Measurements from ENCODE around the gene MOGAT3.

- TF ChIP-seq ZNF583 (CRISPR knock-in tag; IDR thresholded peaks at IDR 0.05) (no peak), ZNF217 (CRISPR knock-in tag; IDR thresholded peaks at IDR 0.05) (no peak), ZNF24 (IDR thresholded peaks at IDR 0.05) (no peak), ZNF584 (CRISPR knock-in tag; IDR thresholded peaks at IDR 0.05; ENCODE audit: low read depth) (no peak), HDAC2 (IDR thresholded peaks at IDR 0.05) (no peak), EP300 (IDR thresholded peaks at IDR 0.05; ENCODE audit: low read length) (no peak), TAF15 (IDR thresholded peaks at IDR 0.05; ENCODE audit: low read depth, low read length) (no peak), BRCA1 (IDR thresholded peaks at IDR 0.05) (no peak), BRCA1 (CRISPR knock-in tag; IDR thresholded peaks at IDR 0.05) (no peak), HBP1 (CRISPR knock-in tag; IDR thresholded peaks at IDR 0.05) (no peak), CTCF (IDR thresholded peaks at IDR 0.05 in 2 of 3, conservative IDR thresholded peaks at IDR 0.05 in 1 of 3; ENCODE audit: insufficient read depth in 2 of 3, low read depth in 1 of 3, low read length in 3 of 3) (no peak), THAP7 (CRISPR knock-in tag; IDR thresholded peaks at IDR 0.05) (no peak), ZBTB26 (CRISPR knock-in tag; IDR thresholded peaks at IDR 0.05) (no peak)
These were observed 25.2 kb downstream of the MOGAT3 start for GRCh38 chr7:101175664-101176063.

Measured in K562 (cell line).